Activated CD4-positive, alpha-beta T cell treated with anti-CD3 and anti-CD28 coated beads, Interleukin-2, amount 50 U/mL, for 48 hours (primary cell): ENCODE data around the gene GGCX.

Source experiments
- DNase-seq, 2 experiments: peaks; one replicate each; pipeline ENCODE4 v3.0.0-alpha.2; 2020

The GGCX gene

DNA sequence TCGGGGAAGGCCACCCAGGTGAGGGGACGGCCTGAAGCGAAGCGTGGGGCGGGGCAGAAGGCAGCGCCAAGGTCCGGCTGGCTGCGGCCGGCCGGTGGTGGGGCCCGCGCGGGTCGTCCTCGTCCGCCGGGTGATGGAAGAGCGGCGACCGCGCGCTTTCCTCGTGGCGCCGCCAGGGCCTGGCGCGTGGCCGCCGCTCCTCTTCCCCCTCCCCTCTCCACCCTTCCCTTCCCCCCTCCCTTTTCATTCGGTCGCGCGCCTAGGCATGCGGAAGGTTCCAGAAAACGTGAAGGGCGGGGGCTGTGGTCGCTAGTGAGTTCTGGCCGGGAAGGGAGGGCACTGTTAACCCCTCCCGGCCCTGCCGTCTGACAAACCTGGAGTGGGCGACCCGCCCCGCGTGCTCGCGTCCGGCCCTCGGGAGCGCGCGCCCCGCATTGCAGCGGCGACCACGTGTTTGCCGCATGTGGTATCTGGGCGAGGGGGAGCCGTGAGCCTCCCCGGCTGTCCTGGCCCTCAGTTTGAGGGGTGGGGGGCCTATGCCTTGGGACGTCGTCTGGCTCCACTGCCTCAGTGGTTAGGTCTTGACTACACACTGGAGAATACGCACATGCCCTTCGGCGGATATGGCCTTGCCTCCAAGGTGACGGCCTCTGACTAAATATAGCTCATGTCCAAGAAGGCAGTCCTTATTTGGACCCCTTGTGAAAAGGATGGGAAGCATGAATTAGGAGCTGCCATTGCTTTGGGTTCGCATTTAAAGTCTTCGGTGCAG lies 21.7 kb downstream of the GGCX start:
- peak; percentile 73 to 79 for DNase-seq

DNA sequence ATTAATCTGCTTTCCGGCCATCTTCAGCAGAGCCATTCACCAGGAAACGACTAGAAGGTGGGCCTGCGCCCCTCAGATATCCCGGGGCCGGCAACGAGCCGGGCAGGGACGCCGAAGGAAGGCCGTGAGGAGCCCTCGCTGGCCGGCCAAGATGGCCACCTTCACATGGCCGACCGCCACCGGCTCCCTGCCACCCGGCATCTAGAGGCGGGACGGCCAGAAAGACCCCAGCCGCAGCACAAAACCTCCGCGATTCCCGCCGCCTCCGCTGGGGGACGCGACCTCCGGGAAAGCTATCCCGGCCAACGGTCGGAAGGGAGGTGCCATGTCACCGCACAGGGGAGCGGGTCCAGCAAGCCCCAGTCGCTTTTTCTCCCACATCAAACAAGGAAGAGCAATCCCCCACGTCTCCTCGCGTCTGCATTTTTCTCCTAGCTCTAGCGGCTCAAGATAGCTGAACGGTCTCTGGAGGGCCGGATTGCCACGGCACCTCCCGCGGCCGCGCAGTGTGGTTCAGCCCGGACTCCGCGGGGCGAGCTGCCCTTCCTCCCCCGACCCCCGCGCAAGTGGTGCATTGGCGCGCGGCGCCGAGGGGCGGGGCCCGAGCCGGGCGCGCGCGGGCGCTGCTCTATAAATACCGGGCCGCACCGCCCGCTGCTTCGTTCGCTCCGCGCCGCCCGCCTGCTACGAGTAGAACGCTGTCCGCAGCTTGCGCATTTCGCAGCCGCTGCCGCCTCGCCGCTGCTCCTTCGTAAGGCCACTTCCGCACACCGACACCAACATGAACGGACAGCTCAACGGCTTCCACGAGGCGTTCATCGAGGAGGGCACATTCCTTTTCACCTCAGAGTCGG lies 22.6 kb downstream of the GGCX start, which contains the start of gene MAT2A:
MAT2A (plus strand) TSS at position 662 of the 854 bp plus-strand sequence; CDS start at position 782, 120 bp downstream.
- peak; percentile 94 to 95 for DNase-seq

DNA sequence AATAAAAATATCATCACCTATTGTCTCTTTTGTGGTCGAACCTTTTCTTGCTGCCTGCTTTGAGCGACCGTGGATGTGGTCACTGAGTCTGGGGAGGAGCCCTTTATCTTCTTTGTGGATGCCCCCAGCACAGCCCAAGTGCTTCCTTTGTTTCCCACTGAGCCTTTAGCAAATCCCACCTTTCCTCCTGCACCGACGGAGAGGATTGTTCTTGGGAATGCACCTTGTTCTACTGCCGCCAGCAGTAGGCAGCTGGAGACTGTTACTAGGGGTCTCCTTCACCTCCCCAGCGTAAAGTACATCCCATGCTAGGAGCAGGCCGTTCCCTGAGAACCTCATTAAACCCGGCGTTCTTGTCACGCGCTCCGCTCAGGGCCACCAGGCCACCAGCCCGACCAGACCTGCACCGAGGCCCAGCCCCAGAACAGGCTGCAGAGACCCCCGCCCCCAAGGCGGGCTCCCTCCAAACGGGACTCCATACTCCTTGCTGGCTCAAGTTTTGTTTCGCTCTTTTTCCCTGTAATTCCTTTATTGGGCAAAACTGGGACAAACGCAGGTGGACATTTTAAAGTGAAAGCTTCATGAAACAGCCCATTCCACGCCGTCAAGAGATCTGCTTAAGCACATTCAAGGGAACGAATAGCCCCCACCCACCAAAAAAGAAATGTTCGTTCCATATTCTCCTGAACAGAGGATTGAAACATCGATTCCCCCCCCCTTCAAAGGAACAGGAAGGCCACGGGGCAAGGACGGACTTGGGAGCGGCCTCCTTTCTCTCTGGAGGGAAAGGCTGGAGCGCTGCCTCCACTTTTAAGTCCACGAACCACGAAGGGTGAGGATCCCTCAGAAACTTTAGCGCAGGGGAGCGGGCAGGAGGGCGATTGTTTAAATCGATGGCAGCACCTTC lies 23.4 kb downstream of the GGCX start:
- peak; percentile 54 to 60 for DNase-seq

DNA sequence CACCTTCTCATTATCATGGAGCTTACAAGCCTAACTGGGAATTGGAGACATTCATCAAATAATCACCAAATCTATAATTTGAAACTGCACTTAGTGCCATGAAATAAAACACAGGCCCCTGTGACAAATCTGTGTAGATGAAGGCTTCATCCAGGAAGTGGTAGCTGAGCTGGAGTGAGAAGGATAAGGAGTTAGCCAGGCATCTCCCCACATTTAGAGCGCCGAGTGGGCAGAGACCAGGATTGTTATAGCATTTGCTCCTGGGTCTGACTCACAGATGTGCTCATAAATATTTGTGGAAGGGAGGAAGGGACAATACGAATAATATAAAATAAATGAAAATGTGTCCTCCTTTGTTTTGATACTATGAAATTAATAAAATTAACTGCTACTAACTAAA lies 24.8 kb downstream of the GGCX start:
- DNase-seq = no peak

DNA sequence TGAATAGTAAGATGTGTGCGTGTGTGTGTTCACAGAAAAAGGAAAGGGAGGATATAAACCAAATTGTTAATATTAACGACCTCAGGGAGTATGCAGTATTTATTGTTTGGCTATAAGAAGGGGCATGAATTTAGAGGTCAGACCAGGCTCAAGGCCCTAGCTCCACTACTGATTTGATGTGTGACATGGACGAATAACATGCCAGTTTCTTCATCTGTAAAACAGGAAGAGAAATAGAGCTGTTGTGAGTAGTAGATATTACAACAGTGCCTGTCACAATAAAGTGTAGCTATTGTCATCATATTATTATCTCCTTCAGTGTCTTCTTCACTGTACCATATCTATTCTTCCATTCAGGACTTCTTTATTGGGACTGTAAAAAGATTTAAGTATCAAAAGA lies 26.4 kb downstream of the GGCX start:
- no peak for DNase-seq

DNA sequence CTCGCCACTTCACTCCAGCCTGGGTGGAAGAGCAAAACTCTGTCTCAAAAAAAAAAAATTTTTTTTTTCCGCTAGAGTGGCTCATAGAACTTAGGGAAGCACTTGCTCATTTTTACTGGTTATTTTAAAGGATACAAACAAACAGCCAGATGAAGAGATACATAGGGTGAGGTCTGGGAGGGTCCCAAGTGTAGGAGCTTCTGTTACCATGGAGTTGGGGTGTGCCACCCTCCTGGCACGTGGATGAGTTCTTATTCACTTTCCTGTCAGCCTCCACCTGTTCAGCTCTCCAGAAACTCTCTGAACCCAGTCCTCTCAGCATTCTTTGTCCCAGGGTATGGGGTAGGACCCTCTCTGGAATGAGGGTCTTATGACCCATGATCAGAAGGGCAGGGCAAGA lies 27.2 kb downstream of the GGCX start:
- no peak for DNase-seq

DNA sequence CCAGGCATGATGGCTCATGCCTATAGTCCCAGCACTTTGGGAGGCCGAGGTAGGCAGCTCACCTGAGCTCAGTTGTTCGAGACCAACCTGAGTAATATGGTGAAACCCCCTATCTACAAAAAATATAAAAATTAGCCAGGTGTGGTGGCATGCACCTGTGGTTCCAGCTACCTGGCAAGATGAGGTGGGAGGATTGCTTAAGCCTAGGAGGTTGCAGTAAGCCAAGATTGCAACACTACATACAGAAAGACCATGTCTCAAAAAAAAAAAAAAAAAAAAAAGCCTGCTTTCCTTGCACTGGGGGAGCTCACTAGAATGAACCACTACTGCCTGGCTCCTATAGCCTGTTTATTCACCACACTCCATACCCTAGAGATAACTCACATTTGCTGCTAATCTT lies 29.7 kb downstream of the GGCX start:
- DNase-seq = no peak

DNA sequence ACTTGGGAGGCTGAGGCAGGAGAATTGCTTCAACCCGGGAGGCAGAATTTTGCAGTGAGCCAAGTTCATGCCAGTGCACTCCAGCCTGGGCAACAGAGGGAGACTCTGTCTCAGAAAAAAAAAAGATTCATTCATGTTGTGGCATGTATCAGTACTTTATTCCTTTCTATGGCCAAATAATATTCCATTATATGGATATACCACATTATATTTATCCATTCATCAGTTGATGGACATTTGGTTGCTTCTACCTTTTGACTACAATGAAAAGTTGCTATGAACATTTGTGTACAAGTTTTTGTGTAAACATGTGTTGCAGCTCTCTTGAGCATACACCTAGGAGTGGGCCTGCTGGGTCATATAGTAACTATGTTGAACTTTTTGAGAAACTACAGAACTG lies 31.5 kb downstream of the GGCX start:
- DNase-seq = no peak

DNA sequence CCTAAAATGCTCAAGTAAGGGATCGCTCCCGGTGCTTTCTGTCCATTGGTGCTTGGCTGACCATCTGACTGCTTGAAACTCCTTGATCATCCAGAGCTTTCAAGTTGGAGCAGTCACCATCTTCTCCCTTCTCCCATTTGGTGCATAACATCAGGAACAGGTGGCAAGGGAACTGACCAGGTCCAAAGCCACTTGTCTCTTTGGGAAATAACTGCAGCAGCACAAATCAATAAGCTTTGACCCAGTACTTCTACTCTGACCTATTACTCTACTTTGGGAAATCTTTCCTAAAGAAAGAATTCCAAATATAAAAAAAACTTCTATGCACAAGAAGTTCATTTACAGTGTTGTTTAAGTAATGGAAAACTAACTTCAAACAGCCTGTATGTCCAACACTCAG lies 32.9 kb downstream of the GGCX start:
- DNase-seq = no peak

DNA sequence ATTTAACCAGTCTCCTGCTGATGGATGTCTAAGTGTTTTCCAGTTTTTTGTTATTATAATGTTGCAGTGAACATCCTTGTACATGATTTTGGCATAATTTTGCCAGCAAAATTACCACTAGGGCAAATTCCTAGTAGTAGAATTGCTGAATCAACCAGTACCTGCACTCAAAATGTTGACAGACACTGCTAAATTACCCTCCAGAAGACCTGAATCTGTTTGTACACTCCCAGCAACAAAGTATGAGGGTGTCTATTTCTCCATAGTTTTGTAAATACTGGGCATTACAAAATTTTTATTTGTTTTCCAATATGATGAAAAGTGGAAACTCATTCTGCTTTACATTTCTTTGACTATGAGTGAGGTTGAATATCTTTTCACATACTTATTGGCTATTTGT lies 33.5 kb downstream of the GGCX start:
- no peak for DNase-seq

DNA sequence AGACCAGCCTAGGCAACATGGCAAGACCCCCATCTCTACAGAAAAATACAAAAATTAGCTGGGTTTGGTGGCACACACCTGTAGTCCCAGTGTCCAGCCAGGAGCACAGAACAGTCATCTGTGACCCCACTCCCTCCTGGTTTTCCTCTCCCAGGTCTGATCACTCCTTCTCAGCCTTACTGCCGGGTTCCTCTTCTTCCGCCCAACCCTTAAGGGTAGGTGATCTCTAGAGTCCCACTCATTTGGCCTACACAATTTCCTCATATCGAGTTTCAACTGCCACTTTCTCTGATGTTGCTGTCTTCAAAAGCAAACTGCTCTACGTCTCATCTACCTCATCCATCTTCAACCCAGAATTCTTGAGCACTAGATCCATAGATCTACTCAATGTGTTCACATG lies 35.7 kb downstream of the GGCX start:
- no peak for DNase-seq

DNA sequence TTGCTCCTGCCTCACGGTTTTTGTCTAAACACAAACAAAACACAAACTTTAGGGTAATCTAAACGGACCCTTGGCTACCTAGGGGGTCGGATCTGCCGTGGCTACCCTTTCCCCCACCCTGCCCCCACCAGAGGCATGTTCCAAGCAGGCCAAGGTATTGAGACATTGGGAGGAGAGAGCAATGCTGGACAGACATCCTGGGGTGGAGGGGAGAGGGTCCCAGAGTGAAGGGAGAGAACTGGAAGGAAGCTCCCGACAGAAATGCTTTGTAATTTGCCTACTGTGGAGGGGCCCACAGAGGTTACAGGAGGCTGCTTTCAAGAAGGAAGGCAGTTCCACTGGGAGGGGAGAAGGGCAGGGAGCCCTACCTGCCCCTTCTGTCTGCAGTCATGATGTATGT lies 36.3 kb downstream of the GGCX start:
- no peak for DNase-seq

DNA sequence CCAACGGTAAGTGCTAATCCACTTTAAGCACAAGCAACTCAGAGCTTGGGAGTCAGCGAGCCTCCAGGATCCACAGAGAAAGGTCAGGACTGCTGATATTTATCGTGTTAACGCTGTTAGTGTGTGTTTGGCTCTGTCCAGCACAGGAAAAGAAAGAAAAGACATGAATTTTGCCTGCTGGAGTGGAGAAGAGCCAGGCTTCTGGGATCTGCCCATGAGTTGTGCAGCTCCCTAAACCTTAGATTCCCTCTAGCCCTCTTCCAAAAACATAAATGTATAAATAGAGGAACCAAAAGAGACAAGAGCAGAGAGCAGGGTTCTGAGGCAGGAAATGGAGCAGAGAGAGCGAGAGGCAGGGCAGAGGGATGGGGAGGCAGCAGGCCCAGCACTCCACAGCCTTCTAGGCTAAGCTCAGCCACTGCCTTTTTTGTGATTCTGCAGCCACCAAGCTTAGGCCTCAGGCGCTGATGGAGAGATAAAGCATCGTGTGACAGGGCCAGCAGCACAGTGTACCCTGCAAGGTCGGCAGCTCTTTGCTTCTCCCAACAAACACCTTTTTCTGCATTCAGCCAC lies 36.9 kb downstream of the GGCX start:
- DNase-seq = no peak

DNA sequence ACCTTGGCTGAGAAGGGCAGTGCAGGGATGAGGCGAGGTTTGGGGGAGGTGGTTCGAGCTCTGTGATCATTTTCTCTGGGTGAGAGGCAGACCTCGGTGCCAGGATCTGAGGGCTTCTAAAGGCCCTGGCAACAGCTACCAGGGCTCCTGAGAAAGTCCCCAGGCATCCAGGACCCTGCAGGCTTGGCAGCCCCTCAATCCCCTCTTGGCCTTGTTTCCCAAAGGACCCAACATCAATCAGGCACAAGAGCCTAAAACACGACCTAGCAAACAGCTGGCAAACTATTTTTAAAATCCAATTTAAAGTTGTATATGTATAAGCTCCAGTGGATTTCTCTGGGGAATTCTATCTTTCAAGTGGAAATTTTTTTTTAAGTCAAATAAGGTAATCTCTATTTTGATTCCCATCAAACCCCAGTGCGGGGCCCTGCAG lies 37.4 kb downstream of the GGCX start:
- DNase-seq = no peak

DNA sequence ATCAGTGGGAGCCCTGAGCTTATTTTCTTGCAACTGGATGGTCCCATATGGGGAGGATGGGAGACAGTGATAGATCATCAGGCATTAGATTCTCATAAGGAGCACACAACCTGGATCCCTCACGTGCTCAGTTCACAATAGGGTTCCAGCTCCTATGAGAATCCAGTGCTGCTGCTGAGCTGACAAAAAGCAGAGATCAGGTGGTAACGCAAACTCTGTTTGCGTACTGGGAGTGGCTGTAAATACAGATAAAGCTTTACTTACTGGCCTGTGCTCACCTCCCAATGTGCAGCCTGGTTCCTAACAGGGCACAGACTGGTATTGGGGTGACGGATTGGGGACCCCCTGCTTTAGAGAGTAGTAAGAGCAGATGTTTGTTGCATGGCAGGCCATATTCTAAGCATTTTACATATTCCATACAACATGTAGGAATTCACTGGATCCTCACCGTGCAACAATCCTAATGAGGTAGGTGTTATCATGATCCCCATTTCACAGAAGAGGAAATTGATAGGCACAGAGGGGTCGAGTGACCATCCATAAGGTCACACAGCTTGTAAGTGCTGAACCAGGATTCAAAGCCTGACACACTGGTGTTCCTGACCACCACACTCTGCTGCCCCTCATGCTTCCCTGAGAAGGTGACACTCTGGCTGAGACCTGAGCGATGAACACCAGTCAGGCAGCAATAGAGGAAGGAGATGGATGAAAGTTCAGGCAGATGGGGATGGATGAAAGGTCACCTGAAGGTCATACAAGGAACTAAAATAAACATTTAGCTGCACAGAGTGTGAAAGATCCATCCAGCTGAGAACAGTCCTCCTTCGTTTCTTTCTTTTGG lies 38.0 kb downstream of the GGCX start:
- DNase-seq = no peak

DNA sequence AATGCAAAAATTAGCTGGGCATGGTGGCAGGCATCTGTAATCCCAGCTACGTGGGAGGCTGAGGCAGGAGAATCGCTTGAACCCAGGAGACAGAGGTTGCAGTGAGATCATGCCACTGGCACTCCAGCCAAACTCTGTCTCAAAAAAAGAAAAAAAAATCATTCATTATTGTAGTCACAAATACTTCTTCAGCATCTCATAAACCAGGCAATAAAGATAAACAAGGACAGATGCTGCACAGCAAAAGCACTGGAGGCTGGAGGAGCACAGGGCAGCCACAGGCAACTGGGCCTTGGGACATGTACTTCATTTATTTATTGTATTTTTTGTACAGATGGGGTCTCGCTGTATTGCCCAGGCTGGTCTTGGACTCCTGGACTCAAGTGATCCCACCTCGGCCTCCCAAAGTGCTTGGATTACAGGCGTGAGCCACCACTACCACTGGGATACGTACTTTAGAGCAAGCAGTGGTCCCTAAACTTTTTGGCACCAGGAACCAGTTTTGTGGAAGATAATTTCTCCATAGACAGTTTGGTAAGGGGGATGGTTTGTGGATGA lies 39.1 kb downstream of the GGCX start:
- DNase-seq = no peak

DNA sequence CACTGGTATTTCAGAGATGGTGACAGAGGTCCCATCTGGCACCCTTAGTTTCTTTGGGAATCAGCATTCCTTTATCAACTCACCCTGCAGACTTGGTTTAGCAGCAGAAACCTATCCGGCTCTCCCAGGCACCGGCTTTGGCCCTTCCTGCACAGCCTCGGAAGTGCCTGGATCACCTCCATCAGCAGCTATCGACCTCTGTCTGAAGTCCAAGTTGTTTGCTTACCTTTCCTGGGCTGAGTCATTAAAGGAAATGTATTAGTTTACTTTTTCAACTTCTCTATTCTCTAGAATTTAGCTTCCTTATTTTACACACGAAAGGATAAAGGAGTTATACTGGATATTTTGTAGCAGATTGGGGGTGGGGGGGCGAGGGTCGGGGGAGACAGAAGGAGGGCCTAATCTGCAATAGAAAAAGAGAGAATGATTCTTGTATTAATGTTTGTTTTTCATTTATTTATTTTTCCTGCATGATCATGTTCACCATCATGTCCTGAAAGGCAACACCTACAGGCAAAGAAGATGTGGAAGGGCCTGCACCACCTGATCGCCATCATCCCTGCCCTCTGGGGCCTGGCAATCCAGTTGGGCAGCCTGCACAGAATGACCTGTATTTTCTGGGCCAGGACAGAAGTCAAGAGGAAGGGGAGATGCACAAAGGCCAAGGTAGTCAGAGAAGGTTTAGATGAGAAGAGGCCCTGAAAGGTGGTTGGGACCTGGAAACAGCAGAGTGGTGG lies 44.5 kb downstream of the GGCX start:
- DNase-seq = no peak

DNA sequence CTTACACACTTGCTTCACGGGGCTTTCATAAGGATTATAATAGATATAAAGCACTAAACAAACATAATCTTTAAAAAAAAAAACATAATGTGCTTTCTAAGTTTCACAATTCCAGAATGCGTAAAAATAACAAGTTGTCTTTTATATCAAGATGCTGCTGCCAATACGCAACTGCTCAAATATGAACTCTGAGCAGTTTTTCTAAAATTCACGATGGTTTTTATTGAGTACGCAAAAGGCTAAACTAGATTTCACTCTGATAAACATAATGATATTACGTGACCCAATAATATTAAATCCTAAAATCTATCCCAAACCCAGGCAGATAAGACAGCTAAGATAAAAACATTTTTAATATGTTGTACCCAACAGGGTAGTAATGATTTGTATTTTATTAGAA lies 47.0 kb downstream of the GGCX start:
- DNase-seq = no peak

DNA sequence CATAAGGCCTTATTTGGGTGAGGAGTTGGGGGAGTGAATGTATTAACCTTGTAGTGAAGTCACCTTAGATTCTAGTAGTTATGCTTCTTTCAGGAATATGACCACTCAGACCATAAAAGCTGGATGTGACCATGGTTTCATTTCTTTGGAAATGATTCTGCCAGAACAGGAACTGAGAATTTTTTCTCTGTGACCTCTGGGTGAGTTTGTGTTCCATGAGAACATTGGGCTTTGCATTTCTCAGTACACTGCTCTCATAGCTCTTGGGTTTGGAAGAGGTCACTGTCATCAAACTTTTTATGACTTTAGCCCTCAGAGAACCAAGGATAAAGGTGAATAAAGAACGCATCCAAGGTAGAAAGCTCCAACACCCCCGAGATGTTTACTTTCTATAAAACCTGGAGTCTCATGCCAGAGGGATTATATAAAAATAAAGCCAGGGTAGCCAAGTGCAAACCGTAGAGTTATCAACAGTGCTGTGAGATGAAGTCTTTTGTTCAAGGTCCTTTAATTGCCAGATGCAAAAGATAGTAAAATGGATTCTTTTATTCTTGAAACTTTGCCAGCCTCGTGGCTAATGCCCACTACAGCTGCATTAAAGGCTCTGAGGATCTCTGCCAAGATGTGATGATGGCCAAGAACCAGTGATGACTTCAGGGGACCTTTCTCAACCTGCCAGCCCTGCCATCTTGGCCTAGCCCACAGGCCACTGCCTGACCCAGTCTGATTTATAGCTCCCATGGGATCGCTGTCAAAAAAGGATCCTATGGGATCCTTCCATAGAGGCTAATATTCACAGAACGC lies 50.1 kb downstream of the GGCX start:
- DNase-seq = no peak

DNA sequence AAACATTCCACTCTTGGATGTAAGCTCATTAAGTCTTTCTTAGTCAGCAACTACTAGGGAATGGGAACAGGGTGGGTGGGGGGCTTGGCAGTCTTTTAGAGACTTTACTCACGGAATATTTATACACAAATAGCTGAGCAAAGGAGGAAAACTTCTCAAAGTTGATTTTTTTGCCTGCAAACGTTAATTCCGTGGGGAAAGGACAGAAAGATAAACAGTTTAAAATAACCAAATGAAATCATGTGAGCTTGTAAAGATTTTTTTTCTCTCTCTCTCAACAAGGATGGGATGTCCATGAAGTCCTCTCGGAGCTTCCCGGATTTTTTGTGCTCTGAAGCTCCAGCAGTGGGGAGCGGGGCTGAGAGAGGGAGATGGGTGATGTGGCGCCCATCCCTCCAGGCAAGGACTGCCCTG lies 54.5 kb downstream of the GGCX start:
- DNase-seq = no peak
